ENCODE data around the gene MAFG.

Gene MAFG

DNA sequence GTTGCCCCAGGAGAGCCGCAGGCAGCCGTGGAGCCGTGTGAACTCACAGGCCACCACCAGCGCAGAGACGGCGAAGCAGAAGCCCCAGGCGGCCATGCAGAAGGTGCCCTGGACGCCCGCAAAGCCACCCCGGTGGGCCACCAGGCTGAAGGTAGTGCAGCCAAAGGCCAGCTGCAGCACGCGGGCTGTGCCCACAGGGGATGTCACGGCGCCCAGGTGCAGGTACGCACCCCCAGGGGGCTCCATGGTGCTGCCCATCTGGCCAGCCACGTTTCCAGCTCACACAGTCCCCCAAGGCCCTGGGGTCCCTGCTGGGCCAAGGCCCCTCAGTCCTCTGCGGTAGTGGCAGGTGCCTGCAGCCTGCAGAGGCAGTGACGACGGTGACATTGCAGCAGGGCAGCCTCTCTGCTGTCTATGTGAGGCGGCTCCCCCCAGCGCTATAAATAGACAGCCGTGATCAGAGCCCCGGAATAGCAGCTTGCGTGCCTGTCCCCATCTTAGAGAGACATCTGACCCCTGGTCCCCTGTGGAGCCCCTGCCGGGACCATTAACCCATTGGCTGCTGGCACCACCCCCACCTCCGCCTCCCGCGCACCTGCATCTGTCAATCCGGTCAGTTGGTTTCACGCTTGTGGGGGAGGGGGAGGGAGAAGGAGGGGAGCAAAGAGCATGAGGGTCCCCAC, 14.1 kb upstream of the MAFG start:
- no peak for TF ChIP-seq JUND (IDR thresholded peaks at IDR 0.05; ENCODE audit: low read depth)
- in situ Hi-C loops (cut with HindIII; ENCODE audit: low pct_unique_long_range_greater_than_20kb, low sequenced_read_pairs), result no loop called here
- DNase-seq (ENCODE audit: low read depth in 1 of 2, low spot score in 1 of 2), result no peak

DNA sequence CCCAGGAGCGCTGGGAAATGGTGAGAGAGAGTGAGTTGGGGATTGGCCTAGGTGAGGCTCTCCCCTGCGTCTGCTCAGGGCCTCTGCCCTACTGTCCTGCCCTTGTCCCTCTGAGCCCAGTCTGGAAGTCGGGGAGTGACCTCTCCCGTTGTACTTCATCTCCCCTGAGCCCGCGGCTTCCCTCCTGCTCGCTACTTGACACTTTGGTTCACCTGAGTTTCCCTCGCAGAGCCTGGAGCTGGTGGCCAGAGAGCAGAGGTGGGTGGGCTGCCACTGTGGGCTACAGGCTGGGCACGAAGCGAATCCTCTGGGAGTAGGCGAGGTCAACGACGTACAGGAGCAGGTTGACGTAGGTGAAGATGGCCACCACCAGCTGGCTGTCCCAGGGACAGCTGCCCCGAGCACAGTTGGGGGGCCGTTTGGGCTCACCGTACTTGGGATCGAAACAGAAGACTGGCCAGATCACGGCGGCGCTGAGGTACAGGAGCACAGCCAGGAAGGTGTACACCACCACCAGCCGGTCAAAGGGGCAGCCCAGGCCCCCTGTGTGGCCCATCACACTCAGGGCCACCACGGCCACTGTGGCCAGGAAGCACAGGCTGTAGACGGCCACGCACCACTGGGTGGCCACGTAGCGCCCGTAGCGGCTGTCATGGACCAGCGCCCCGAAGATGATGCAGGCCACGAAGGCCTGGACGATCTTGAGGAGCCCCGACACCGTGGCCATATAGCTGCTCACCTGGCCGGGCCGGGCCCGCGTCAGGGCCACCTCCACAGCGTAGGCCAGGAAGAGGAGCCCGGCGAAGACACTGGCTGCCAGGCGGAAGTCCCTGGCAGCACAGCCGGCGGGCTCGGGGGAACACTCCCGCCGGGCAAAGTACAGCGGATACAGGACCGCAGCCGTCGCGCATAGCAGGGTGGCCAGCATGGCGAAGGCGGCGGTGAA, 13.3 kb upstream of the MAFG start:
- DNase-seq (ENCODE audit: low read depth in 1 of 2, low spot score in 1 of 2), result no peak
- in situ Hi-C loops (cut with HindIII; ENCODE audit: low pct_unique_long_range_greater_than_20kb, low sequenced_read_pairs), result no loop called here
- TF ChIP-seq JUND (IDR thresholded peaks at IDR 0.05; ENCODE audit: low read depth), result no peak

DNA sequence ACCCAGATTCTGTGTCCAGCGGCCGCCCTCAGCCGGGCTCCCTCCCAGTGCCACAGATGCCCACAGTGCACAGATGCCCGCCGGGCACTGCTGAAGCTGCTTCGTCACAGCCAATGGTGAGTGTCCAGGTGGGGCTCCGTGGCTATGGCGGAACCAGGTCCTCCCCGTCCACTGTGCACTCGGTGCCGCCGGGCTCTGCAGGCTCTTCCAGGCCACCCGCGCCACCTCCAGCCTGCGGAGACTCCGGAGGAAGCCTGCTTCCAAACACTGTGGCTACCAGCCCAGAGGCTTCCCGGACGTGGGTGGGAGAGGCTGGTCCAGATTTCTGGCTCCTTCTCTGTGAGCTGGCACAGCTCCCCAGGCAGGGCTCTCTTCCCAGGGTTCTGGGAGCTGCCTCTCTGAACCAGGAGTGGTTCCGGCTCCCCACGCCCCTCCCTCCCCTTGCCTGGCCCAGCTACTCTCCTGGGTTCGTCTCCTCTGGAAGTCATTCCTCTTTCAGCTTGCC, 12.4 kb upstream of the MAFG start:
- TF ChIP-seq JUND (IDR thresholded peaks at IDR 0.05; ENCODE audit: low read depth), result no peak
- in situ Hi-C loops (cut with HindIII; ENCODE audit: low pct_unique_long_range_greater_than_20kb, low sequenced_read_pairs), result no loop called here
- DNase-seq (ENCODE audit: low read depth in 1 of 2, low spot score in 1 of 2), result no peak

DNA sequence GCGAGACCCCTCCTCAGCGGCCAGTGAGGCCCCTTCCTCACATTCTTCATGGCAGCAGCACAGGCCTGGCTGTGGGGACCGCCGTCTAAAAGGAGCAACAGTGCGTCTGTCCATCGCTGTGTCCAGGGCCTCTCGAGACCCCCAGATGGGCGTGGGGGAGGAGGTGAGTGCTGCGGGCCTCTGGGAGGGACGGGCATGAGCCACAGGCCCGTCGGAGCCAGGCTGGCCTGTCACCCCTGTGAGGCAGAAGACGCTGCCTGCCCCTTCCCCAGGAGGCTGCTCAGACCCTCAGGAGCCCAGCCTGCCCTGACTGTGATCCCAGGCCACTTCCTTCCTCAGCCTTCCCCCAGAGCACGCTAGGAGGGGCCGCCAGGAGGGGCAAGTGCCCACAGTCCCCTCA, 11.7 kb upstream of the MAFG start:
- TF ChIP-seq JUND (IDR thresholded peaks at IDR 0.05; ENCODE audit: low read depth), result no peak
- in situ Hi-C loops (cut with HindIII; ENCODE audit: low pct_unique_long_range_greater_than_20kb, low sequenced_read_pairs), result no loop called here
- DNase-seq (ENCODE audit: low read depth in 1 of 2, low spot score in 1 of 2), result no peak

DNA sequence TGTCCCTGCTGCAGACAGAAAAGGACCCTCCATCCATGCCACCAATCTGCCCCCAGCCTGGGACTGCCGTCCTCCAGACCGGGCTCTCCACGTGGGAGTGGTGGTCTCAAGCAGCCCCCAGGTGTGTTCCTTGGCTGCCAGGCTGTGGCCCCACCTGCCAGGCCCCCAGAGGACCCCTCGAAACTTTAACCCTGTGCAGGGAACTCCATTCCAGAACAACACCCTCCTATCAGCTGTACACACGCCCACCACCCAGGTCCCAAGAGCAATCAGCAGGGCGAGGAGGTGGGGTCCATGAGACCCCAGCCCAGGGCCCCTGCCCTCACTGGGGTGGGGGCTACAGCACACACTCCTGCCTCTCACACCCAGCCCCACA, 8.2 kb upstream of the MAFG start:
- in situ Hi-C loops (cut with HindIII; ENCODE audit: low pct_unique_long_range_greater_than_20kb, low sequenced_read_pairs), result no loop called here
- DNase-seq (ENCODE audit: low read depth in 1 of 2, low spot score in 1 of 2), result no peak
- no peak for TF ChIP-seq JUND (IDR thresholded peaks at IDR 0.05; ENCODE audit: low read depth)

DNA sequence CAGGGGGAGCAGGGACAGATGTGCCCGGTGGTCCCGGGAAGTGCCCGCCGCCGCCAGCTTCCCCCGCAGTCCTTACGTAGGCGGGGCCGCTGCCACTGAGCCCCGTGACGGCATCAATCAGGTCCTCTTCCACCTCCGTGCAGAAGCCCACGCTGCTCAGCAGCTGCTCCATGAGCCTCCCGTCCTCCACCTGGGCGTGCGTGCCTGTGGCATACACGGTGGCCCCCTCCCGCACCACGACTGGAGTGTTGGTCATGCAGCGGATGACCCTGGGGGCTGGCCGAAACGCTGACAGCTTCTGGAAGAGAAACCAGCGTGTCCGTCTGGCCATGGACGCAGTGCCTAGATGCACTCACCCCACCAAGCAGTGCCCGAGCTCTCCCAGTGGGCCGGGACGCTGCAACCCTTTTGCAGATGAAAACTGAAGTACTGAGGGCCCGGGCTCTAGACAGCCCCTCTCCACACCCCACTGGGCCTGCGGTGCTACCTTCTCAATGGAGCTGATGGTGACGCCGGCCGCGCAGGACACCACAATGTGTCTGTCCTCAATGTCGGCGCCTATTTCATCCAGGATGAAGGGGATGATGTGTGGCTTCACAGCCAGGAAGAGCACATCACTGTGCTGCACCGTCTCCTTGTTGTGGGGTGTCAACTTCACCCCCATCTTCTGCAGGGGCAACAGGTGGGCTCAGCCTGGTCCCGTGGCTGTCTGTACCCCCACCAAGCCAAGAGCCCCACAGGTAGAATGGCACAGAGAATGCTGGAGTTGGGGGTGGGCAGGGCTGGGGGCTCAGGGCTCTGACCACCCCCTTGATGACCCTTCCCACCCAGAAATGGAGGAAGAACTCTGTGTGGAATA, 7.5 kb upstream of the MAFG start:
- in situ Hi-C loops (cut with HindIII; ENCODE audit: low pct_unique_long_range_greater_than_20kb, low sequenced_read_pairs), result no loop called here
- TF ChIP-seq JUND (IDR thresholded peaks at IDR 0.05; ENCODE audit: low read depth), result no peak
- DNase-seq (ENCODE audit: low read depth in 1 of 2, low spot score in 1 of 2), result no peak

DNA sequence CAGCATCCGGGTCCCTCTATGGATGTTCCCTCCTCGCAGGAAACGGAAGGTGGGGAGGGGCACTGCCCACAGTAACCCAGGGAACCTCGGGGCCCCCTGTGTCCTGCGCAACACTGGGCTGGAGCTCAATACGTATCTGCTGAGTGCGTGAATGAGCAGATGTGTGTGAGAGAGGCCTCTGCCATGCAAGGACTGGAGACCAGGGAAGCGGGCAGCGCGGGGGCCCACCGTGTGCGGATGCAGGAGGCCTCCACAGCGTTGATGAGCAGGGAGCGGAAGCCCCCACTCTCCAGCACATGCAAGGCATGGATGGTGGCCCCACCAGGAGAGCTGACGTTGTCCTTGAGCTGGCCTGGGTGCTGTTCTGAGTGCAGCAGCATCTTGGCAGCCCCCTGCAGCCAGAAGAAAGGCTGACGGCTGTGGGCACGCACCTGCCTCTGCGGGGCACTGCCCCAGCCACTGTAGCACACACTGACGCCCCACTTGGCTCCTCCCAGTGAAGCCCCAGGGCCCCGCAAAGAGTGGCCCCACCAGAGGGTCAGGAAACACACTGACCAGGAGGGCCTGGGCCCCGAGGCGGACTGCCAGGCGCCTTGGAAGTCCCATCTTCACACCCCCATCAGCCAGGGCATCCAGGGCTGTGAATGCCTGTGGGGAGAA, 6.7 kb upstream of the MAFG start:
- TF ChIP-seq JUND (IDR thresholded peaks at IDR 0.05; ENCODE audit: low read depth), result no peak
- in situ Hi-C loops (cut with HindIII; ENCODE audit: low pct_unique_long_range_greater_than_20kb, low sequenced_read_pairs), result no loop called here
- no peak for DNase-seq (ENCODE audit: low read depth in 1 of 2, low spot score in 1 of 2)

DNA sequence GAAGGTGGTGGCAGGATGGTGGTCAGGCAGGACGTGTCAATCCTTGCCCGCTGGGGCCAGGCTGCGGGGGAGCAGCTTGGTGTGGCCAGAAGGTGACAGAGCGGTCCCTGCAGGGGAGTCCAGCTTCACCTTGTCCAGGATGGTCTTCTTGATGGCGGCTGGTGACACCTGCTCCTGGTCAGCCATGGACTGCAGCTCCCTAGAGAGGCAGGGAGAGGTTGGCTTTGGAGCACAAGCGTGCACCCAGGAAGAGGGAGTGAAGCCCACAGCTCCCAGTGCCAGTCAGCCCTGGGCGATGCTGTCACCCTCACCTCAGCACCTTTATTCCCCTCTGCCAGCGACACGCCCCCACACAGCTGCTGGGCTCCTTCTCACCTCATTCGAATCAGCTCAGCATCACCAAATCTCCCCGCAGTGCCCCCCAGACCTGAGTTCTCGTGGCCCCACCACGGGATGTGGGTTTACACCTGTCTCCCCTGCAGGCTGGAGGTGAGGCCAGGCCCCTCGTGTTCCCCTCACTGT, 5.7 kb upstream of the MAFG start:
- no peak for TF ChIP-seq JUND (IDR thresholded peaks at IDR 0.05; ENCODE audit: low read depth)
- in situ Hi-C loops (cut with HindIII; ENCODE audit: low pct_unique_long_range_greater_than_20kb, low sequenced_read_pairs), result no loop called here

DNA sequence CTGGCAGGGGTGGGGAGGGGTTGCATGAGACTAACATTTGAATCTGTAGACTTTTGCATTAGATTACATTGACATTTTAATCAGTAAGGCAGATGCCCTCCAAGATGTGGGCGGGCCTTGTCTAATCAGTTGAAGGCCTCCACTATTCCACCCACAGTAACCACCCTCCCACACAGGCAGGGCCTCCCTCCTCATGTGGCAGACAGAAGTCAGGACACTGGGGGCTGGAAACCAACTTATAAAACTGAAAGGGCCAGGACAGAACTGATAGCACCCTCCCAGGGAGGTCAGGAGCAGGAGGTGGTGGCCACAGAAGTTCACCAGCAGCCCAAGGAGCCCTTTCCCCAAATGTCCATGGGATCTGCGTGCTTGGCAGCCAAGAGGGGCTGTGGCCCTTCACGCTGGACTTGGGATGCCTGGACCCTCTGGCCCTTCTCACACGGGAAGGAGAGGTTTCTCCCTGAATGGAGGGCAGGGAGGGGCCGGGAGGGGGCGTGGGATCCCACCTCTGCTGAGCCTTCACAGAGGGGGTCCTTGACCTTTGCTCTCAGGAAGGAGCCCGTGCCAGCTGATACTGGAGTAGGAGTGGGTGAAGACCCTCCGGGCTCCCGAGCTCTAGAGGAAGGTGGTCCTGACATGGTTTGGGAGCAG, 4.9 kb upstream of the MAFG start:
- TF ChIP-seq JUND (IDR thresholded peaks at IDR 0.05; ENCODE audit: low read depth), result no peak
- in situ Hi-C loops (cut with HindIII; ENCODE audit: low pct_unique_long_range_greater_than_20kb, low sequenced_read_pairs), result no loop called here
- DNase-seq (ENCODE audit: low read depth in 1 of 2, low spot score in 1 of 2), result no peak

More for the DNA sequence above, 5.7 kb upstream of the MAFG start:
- DNase-seq (ENCODE audit: low read depth in 1 of 2, low spot score in 1 of 2), result no peak

DNA sequence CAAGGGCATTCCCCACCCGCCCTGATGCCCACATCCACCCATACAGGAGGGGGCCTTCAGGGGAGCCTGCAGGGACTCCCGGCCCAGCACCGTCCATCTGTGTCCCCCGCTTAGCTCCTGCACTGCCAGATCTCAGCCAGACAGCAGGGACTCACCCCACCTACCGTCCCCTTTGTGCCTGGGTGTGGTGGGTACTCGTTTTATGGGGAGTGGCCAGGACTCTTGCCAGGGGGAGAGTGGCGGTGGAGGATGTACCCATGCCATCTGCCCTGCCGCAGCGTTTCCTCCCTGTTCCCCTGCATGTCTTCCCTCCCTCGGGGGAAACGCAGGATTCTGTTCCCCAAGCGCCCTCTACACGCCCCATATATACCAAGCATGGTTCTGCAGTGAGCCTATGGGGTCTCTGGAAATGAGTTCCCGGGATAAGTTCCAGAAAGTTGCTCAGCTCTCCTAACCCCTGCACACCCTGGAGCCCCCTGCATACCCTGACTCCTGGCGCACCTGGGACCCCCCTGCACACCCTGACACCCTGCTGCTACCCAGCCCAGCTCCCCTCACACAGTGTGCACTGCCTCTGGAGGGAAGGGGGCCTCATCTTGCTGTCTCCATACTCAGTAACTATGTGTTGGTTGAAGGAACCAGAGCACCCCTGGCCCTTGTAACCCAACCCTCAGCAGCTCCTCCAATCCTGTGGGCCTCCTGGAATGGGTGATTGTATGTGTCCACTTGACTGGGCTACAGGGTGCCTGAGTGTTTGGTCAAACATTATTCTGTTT, 4.2 kb upstream of the MAFG start:
- no peak for DNase-seq (ENCODE audit: low read depth in 1 of 2, low spot score in 1 of 2)
- in situ Hi-C loops (cut with HindIII; ENCODE audit: low pct_unique_long_range_greater_than_20kb, low sequenced_read_pairs), result no loop called here

DNA sequence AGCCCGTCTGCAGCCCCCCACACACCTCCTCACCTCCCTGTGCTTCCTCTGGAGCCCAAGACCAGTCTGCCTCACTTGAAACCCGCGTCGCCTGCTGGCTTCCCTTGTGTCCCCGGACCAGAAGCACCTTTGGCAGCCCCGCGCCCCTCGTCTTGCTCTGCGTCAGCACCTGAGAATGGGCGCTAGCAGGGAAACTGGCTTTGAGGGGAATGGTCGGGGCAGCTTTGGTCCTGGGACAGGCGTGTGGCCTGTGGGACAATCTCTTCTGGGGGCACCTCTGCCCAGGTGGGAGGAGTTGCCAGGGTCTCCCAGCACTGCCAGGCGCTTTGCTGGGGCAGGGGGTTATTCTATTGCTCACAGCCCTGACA, 3.6 kb upstream of the MAFG start:
- no peak for TF ChIP-seq JUND (IDR thresholded peaks at IDR 0.05; ENCODE audit: low read depth)
- no peak for DNase-seq (ENCODE audit: low read depth in 1 of 2, low spot score in 1 of 2)
- in situ Hi-C loops (cut with HindIII; ENCODE audit: low pct_unique_long_range_greater_than_20kb, low sequenced_read_pairs), result no loop called here

More for the DNA sequence above, 4.2 kb upstream of the MAFG start:
- no peak for TF ChIP-seq JUND (IDR thresholded peaks at IDR 0.05; ENCODE audit: low read depth)

All from T47D (cell line).